ENCODE measurements around the gene SFXN3. TPM values are rescaled to one million over a fixed set of nuclear protein-coding genes. Genes with fewer than 3 reads are reported as not detected.

SFXN3 gene
- total RNA-seq, 1 experiment from 2014 or later, result 2.8 TPM

GRCh38 chr10:101042118-101042517 is 11.1 kb downstream of the SFXN3 start:
- Histone ChIP-seq H3K14ac (ENCODE audit: insufficient read depth, low read length) (no peak overlapping the region), H3K23me2 (ENCODE audit: insufficient read length, low read depth, low read length, poor library complexity, severe bottlenecking) (peaks cover 13% of the 10 kb centered on the region), H3K4ac (ENCODE audit: low read depth, low read length) (no peak overlapping the region), H4K20me1 (ENCODE audit: control insufficient read depth, insufficient read depth, insufficient read length) (no peaks in the 10 kb centered on the region), H3K79me1 (ENCODE audit: insufficient read depth, low read depth, low read length, poor library complexity, severe bottlenecking) (no peaks in the 10 kb centered on the region), H3K79me2 (ENCODE audit: insufficient read depth, low read length) (no peaks in the 10 kb centered on the region), H2BK120ac (ENCODE audit: low read depth, low read length, poor library complexity, severe bottlenecking) (no peak overlapping the region), H2AFZ (ENCODE audit: low read length) (no peak overlapping the region), H3K27me3 (ENCODE audit: insufficient read depth, low read length) (peaks cover 19% of the 10 kb centered on the region; the same call in 1 of the 2 replicates), H4K5ac (ENCODE audit: insufficient read length, low read depth, low read length) (no peak overlapping the region), H2BK15ac (ENCODE audit: low read depth, low read length) (no peak overlapping the region), H2BK12ac (ENCODE audit: insufficient read length, low read depth, low read length) (no peak overlapping the region), H3K23ac (ENCODE audit: insufficient read length, low read depth, low read length) (no peak overlapping the region), H4K91ac (ENCODE audit: insufficient read length, low read depth, low read length) (no peak overlapping the region), H3K9me3 (ENCODE audit: control insufficient read depth, low read depth, low read length) (no peaks in the 10 kb centered on the region), H3K9ac (ENCODE audit: extremely low read depth, insufficient read length, low read length) (no peak overlapping the region), H3K4me1 (ENCODE audit: insufficient read depth, low read length) (peaks cover 2% of the 10 kb centered on the region; the same call in 1 of the 2 replicates), H3K4me2 (ENCODE audit: insufficient read depth, insufficient read length, low read length) (peak overlapping the region; percentile 65), H3K56ac (ENCODE audit: insufficient read length, low read depth, low read length) (no peak overlapping the region), H2BK5ac (ENCODE audit: insufficient read length, low read length) (no peak overlapping the region), H4K8ac (replicated peaks; ENCODE audit: insufficient read length, low read depth, low read length) (no peak overlapping the region), H2BK20ac (ENCODE audit: low read depth, low read length, poor library complexity, severe bottlenecking) (no peak overlapping the region), H3K27ac (ENCODE audit: insufficient read length, low read depth, low read length) (no peak overlapping the region), H2AK5ac (ENCODE audit: insufficient read length, low read length) (no peak overlapping the region), H3T11ph (ENCODE audit: low read length) (no peak overlapping the region), H3K18ac (ENCODE audit: insufficient read length, low read depth, low read length) (no peak overlapping the region)
- peaks cover 0 to 2% of the 10 kb centered on the region in 2 experiments; a peak in 1 of 5 replicates for H3K9me3 Mint-ChIP-seq
- H3K4me3 Mint-ChIP-seq, result peak overlapping the region; percentile 90 to 95; a peak in 4 of 5 replicates
- no peak overlapping the region for H3K27ac Mint-ChIP-seq
- H3K36me3 Mint-ChIP-seq (ENCODE audit: insufficient read depth in 1 of 3, low read depth in 3 of 3), result peaks cover 0 to 3% (median 0%) of the 10 kb centered on the region in 3 experiments; a peak in 2 of 7 replicates
- H3K4me1 Mint-ChIP-seq, result peaks cover 23 to 37% of the 10 kb centered on the region in 2 experiments
- TF ChIP-seq, protein P1, sequence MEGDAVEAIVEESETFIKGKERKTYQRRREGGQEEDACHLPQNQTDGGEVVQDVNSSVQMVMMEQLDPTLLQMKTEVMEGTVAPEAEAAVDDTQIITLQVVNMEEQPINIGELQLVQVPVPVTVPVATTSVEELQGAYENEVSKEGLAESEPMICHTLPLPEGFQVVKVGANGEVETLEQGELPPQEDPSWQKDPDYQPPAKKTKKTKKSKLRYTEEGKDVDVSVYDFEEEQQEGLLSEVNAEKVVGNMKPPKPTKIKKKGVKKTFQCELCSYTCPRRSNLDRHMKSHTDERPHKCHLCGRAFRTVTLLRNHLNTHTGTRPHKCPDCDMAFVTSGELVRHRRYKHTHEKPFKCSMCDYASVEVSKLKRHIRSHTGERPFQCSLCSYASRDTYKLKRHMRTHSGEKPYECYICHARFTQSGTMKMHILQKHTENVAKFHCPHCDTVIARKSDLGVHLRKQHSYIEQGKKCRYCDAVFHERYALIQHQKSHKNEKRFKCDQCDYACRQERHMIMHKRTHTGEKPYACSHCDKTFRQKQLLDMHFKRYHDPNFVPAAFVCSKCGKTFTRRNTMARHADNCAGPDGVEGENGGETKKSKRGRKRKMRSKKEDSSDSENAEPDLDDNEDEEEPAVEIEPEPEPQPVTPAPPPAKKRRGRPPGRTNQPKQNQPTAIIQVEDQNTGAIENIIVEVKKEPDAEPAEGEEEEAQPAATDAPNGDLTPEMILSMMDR (conservative IDR thresholded peaks at IDR 0.05), result no peak
- no CpG with 5 or more reads among the region's 4 CpGs for WGBS (ENCODE audit: extremely low coverage, insufficient read length, low lambda C conversion rate)
- DNase-seq, result no peak
- peaks cover 62% of the 10 kb centered on the region for H3K27me3 Mint-ChIP-seq (ENCODE audit: low read depth)

Data from H9 (cell line).